ENCODE measurements around the gene ARID5B.

ARID5B gene

GRCh38 chr10:61888744-61889143 is 12.8 kb upstream of the ARID5B start:
- TF ChIP-seq POU2F2 (IDR thresholded peaks at IDR 0.05; ENCODE audit: low read depth, low read length), result no peak
- TF ChIP-seq SPI1 (IDR thresholded peaks at IDR 0.05; ENCODE audit: low read depth, low read length), result no peak
- DNase-seq (ENCODE audit: insufficient read length, low spot score) (no peak), FAIRE-seq (no peak)

- FAIRE-seq, result no peak
- DNase-seq (ENCODE audit: insufficient read length, low spot score), result no peak
- TF ChIP-seq PAX5 (IDR thresholded peaks at IDR 0.05; ENCODE audit: insufficient read depth, low read length, severe bottlenecking) (no peak), POU2F2 (IDR thresholded peaks at IDR 0.05; ENCODE audit: low read depth, low read length) (no peak), TAF1 (IDR thresholded peaks at IDR 0.05; ENCODE audit: low read depth, low read length) (no peak), SPI1 (IDR thresholded peaks at IDR 0.05; ENCODE audit: low read depth, low read length) (no peak), POLR2AphosphoS5 (IDR thresholded peaks at IDR 0.05; ENCODE audit: low read depth, low read length) (no peak), POLR2A (IDR thresholded peaks at IDR 0.05; ENCODE audit: low read depth, low read length) (no peak)
Measured at GRCh38 chr10:61890430-61890829, 11.1 kb upstream of the ARID5B start.

GRCh38 chr10:61890881-61891409 is 10.6 kb upstream of the ARID5B start:
- TF ChIP-seq TAF1 (IDR thresholded peaks at IDR 0.05; ENCODE audit: low read depth, low read length), result no peak
- no peak for TF ChIP-seq PAX5 (IDR thresholded peaks at IDR 0.05; ENCODE audit: insufficient read depth, low read length, severe bottlenecking)
- TF ChIP-seq POLR2A (IDR thresholded peaks at IDR 0.05; ENCODE audit: low read depth, low read length), result no peak
- DNase-seq (ENCODE audit: insufficient read length, low spot score), result no peak
- FAIRE-seq, result no peak

DNA sequence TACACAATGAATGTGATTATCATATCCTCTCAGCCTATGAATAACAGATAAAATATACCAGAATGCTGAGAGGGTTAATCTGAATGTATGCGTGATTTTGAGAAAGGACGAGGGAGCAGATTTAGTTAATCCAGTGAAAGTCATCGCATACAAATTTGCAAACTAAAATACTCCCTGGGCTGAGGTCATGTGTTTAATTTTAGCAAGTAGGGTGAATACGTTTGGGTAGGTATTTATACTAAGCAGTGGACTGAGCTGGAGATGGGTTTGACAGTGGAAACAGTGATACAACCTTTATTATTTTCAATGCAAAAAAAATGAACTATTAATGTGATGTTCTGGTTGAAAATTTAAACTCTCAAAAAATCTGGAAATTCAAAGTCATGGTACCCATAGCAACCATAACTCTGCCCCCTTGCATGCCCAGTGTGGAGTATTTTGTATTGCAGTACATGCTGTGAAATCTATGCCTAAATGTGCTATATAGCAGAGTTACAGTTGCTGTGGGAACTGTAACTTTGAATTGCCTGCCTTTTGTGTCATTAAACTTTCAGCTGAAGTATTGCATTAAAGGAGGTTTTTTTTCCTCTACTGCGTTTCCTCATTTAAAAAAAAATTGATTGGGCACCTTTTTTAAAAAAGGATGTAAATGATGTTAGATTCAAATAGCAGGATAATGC is 9.5 kb upstream of the ARID5B start:
- no peak for DNase-seq (ENCODE audit: insufficient read length, low spot score)
- TF ChIP-seq POLR2AphosphoS5 (IDR thresholded peaks at IDR 0.05; ENCODE audit: low read depth, low read length) (no peak), POLR2A (IDR thresholded peaks at IDR 0.05; ENCODE audit: low read depth, low read length) (no peak)
- FAIRE-seq, result no peak

- no peak for DNase-seq (ENCODE audit: insufficient read length, low spot score)
- no peak for FAIRE-seq
- TF ChIP-seq POLR2AphosphoS5 (IDR thresholded peaks at IDR 0.05; ENCODE audit: low read depth, low read length), result no peak
- no peak for TF ChIP-seq POLR2A (IDR thresholded peaks at IDR 0.05; ENCODE audit: low read depth, low read length)
- TF ChIP-seq POU2F2 (IDR thresholded peaks at IDR 0.05; ENCODE audit: low read depth, low read length), result no peak
- no peak for TF ChIP-seq PAX5 (IDR thresholded peaks at IDR 0.05; ENCODE audit: insufficient read depth, low read length, severe bottlenecking)
- no peak for TF ChIP-seq TAF1 (IDR thresholded peaks at IDR 0.05; ENCODE audit: low read depth, low read length)
- no peak for TF ChIP-seq SPI1 (IDR thresholded peaks at IDR 0.05; ENCODE audit: low read depth, low read length)
Measured at GRCh38 chr10:61892961-61893360, 8.5 kb upstream of the ARID5B start.

GRCh38 chr10:61894133-61894532 is 7.4 kb upstream of the ARID5B start:
- DNase-seq (ENCODE audit: insufficient read length, low spot score) (no peak), FAIRE-seq (no peak)
- TF ChIP-seq TAF1 (IDR thresholded peaks at IDR 0.05; ENCODE audit: low read depth, low read length), result no peak
- no peak for TF ChIP-seq POU2F2 (IDR thresholded peaks at IDR 0.05; ENCODE audit: low read depth, low read length)
- TF ChIP-seq POLR2AphosphoS5 (IDR thresholded peaks at IDR 0.05; ENCODE audit: low read depth, low read length), result no peak
- TF ChIP-seq POLR2A (IDR thresholded peaks at IDR 0.05; ENCODE audit: low read depth, low read length), result no peak
- no peak for TF ChIP-seq SPI1 (IDR thresholded peaks at IDR 0.05; ENCODE audit: low read depth, low read length)
- TF ChIP-seq PAX5 (IDR thresholded peaks at IDR 0.05; ENCODE audit: insufficient read depth, low read length, severe bottlenecking), result no peak

DNA sequence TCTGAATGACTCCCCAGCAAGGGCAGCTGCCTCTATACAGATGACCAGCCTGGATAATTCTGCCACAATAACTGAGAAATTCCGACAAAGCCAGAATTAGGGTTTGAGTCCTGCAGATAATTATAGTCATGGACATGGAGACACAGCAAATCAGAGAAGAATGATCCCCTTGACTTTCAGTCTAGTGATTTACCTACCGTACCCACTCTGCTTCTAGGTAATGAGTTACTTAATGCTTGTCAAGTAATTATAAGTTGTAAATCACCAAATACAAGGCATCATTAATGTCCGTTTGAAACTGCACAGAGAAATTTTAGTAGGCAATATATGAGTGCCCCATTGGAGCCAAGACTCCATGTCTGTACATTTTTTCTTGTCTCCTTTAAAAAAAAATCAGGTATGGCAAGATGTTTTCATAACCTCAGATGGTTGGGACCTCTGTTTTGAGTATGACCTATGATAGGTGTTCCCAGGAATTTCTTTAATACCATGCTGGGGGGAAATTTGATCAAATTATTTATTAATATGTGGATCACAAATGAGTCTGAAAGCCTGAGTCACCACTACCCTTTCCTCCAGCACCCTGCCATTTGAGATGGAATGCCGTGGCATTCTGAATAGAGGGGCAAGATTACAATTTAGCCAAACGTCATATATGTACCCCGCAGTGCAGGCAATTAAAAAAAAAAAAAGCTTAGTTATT is 5.5 kb upstream of the ARID5B start:
- no peak for DNase-seq (ENCODE audit: insufficient read length, low spot score)
- TF ChIP-seq POLR2AphosphoS5 (IDR thresholded peaks at IDR 0.05; ENCODE audit: low read depth, low read length), result no peak
- TF ChIP-seq POLR2A (IDR thresholded peaks at IDR 0.05; ENCODE audit: low read depth, low read length), result no peak
- TF ChIP-seq TAF1 (IDR thresholded peaks at IDR 0.05; ENCODE audit: low read depth, low read length), result no peak
- no peak for TF ChIP-seq PAX5 (IDR thresholded peaks at IDR 0.05; ENCODE audit: insufficient read depth, low read length, severe bottlenecking)
- TF ChIP-seq SPI1 (IDR thresholded peaks at IDR 0.05; ENCODE audit: low read depth, low read length), result no peak
- TF ChIP-seq POU2F2 (IDR thresholded peaks at IDR 0.05; ENCODE audit: low read depth, low read length), result no peak
- no peak for FAIRE-seq

GRCh38 chr10:61896854-61897661 is 4.4 kb upstream of the ARID5B start:
- no peak for TF ChIP-seq POU2F2 (IDR thresholded peaks at IDR 0.05; ENCODE audit: low read depth, low read length)
- peak; percentile 80 for TF ChIP-seq PAX5 (IDR thresholded peaks at IDR 0.05; ENCODE audit: insufficient read depth, low read length, severe bottlenecking)
- peak; percentile 68 for FAIRE-seq
- DNase-seq (ENCODE audit: insufficient read length, low spot score), result peak; percentile 45

- FAIRE-seq, result no peak
Measured at GRCh38 chr10:61897671-61898434, 3.6 kb upstream of the ARID5B start.

More at GRCh38 chr10:61897671-61898434, 3.6 kb upstream of the ARID5B start:
- DNase-seq (ENCODE audit: insufficient read length, low spot score), result no peak
- TF ChIP-seq TAF1 (IDR thresholded peaks at IDR 0.05; ENCODE audit: low read depth, low read length) (no peak), POU2F2 (IDR thresholded peaks at IDR 0.05; ENCODE audit: low read depth, low read length) (no peak), POLR2A (IDR thresholded peaks at IDR 0.05; ENCODE audit: low read depth, low read length) (no peak), POLR2AphosphoS5 (IDR thresholded peaks at IDR 0.05; ENCODE audit: low read depth, low read length) (no peak), PAX5 (IDR thresholded peaks at IDR 0.05; ENCODE audit: insufficient read depth, low read length, severe bottlenecking) (no peak), SPI1 (IDR thresholded peaks at IDR 0.05; ENCODE audit: low read depth, low read length) (no peak)

All from GM12891 (cell line).